ENCODE data around the gene PDLIM4. TPM values are rescaled to one million over a fixed set of nuclear protein-coding genes. Genes with fewer than 3 reads are reported as not detected.

PDLIM4 gene
- total and polyA plus RNA-seq, 2 experiments from 2014 or later, result 25.2 to 31.8 TPM

DNA sequence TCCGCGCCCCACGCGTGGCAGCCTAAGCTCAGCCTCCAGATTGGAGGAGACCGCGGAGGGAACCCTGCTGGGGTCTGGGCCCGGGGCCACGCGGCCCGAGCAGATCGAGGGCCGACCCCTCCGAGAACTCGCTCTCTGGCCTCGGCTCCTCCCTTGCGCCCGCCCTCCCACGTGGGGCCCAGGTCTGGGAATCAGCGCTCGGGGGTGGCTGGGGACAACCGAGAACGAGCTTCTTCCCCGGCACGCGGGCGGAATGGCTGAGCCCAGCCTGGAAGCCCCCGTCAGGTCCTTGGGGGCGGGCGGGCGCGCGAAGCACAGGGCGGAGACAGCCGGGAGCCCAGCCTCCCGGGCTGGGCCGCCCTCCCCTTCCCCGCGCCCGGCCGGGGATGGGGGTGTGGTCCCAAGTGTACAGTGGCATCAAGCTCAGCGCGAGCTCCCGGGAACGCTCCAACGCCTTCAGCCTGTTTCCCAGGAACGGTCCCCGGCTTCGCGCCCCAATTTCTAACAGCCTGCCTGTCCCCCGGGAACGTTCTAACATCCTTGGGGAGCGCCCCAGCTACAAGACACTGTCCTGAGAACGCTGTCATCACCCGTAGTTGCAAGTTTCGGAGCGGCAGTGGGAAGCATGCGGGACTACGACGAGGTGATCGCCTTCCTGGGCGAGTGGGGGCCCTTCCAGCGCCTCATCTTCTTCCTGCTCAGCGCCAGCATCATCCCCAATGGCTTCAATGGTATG is 36.7 kb downstream of the PDLIM4 start, which contains the start of gene SLC22A4:
Gene SLC22A4, plus strand, starts transcription at position 403 of the 736 bp plus-strand sequence. Its CDS starts 223 bp downstream, at position 626.
- H3K9me2 ChIP-seq (ENCODE audit: insufficient read depth), result no peaks in the 10 kb centered on the region
- H3K79me2 ChIP-seq (replicated peaks; ENCODE audit: insufficient read depth), result no peaks in the 10 kb centered on the region
- Mint-ChIP-seq H3K4me1 (peaks cover 7% of the 10 kb centered on the region; the same call in 2 of the 3 replicates), H3K27ac (peak within 1 kb of the TSS; percentile 97), H3K4me3 (peak within 1 kb of the TSS; percentile 90), H3K27me3 (ENCODE audit: insufficient read depth, low read depth, poor library complexity) (peaks cover 19% of the 10 kb centered on the region), H3K9me3 (no peaks in the 10 kb centered on the region), H3K36me3 (ENCODE audit: low read depth) (no peaks in the 10 kb centered on the region)
- H3K4me1 ChIP-seq (ENCODE audit: insufficient read depth), result peaks cover 14% of the 10 kb centered on the region
- H3F3A ChIP-seq (replicated peaks; ENCODE audit: low read depth), result peaks cover 3% of the 10 kb centered on the region; the same call in 1 of the 2 replicates
- DNase-seq (ENCODE audit: low spot score) (peak; percentile 89), ATAC-seq (peak; percentile 77)
- peak within 1 kb of the TSS; percentile 95 for H3K4me2 ChIP-seq
- H3K27ac ChIP-seq (ENCODE audit: low read depth), result peak within 1 kb of the TSS; percentile 86
- TF ChIP-seq POLR2AphosphoS5 (IDR thresholded peaks at IDR 0.05; ENCODE audit: low read depth), result peak; percentile 51; the same call in 1 of the 2 replicates
- TF ChIP-seq NANOG (IDR thresholded peaks at IDR 0.05; ENCODE audit: borderline replicate concordance), result no peak
- H4K20me1 ChIP-seq (replicated peaks; ENCODE audit: insufficient read depth), result no peaks in the 10 kb centered on the region
- H3K4me3 ChIP-seq, result peak within 1 kb of the TSS; percentile 90
- no peaks in the 10 kb centered on the region for H3K36me3 ChIP-seq (ENCODE audit: insufficient read depth)
- peak within 1 kb of the TSS; percentile 99 for H2AFZ ChIP-seq
- H3K27me3 ChIP-seq (ENCODE audit: insufficient read depth), result peaks cover 24% of the 10 kb centered on the region

DNA sequence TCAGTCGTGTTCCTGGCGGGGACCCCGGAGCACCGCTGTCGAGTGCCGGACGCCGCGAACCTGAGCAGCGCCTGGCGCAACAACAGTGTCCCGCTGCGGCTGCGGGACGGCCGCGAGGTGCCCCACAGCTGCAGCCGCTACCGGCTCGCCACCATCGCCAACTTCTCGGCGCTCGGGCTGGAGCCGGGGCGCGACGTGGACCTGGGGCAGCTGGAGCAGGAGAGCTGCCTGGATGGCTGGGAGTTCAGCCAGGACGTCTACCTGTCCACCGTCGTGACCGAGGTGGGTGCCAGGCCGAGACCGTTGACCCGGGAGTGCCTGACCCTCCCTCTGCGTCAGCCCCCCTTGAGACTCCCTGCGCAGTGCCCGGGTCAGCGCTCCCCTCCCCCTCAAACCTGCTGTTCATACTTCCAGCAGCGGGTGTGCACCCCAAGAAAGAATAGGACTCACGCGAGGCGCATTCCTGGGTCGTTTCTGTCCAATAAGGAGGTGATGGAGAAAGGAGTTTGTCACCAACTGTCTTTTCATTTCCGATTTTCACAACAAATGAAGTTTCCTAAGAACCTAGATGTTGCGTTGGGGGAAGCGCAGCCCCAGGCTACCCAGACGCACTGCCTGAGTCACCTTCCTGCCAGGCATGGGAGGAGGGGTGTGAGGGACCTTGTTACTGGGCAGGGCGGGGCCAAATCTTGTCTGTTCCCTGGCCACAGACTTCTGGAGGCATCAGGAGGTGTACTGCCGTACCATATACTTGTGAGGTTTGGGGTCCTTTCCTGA is 37.4 kb downstream of the PDLIM4 start:
- peak overlapping the region; percentile 90 for H3K4me3 ChIP-seq
- ATAC-seq, result peak; percentile 29
- no peaks in the 10 kb centered on the region for H3K9me2 ChIP-seq (ENCODE audit: insufficient read depth)
- Mint-ChIP-seq H3K36me3 (ENCODE audit: low read depth) (no peaks in the 10 kb centered on the region), H3K9me3 (no peaks in the 10 kb centered on the region), H3K27me3 (ENCODE audit: insufficient read depth, low read depth, poor library complexity) (peaks cover 19% of the 10 kb centered on the region), H3K4me1 (peaks cover 7% of the 10 kb centered on the region; the same call in 2 of the 3 replicates), H3K27ac (no peak overlapping the region), H3K4me3 (peak overlapping the region; percentile 90)
- H3K27ac ChIP-seq (ENCODE audit: low read depth), result no peak overlapping the region
- peaks cover 24% of the 10 kb centered on the region for H3K27me3 ChIP-seq (ENCODE audit: insufficient read depth)
- peaks cover 3% of the 10 kb centered on the region; the same call in 1 of the 2 replicates for H3F3A ChIP-seq (replicated peaks; ENCODE audit: low read depth)
- no peaks in the 10 kb centered on the region for H3K79me2 ChIP-seq (replicated peaks; ENCODE audit: insufficient read depth)
- H2AFZ ChIP-seq, result peak overlapping the region; percentile 99
- H3K36me3 ChIP-seq (ENCODE audit: insufficient read depth), result no peaks in the 10 kb centered on the region
- TF ChIP-seq, protein P1, sequence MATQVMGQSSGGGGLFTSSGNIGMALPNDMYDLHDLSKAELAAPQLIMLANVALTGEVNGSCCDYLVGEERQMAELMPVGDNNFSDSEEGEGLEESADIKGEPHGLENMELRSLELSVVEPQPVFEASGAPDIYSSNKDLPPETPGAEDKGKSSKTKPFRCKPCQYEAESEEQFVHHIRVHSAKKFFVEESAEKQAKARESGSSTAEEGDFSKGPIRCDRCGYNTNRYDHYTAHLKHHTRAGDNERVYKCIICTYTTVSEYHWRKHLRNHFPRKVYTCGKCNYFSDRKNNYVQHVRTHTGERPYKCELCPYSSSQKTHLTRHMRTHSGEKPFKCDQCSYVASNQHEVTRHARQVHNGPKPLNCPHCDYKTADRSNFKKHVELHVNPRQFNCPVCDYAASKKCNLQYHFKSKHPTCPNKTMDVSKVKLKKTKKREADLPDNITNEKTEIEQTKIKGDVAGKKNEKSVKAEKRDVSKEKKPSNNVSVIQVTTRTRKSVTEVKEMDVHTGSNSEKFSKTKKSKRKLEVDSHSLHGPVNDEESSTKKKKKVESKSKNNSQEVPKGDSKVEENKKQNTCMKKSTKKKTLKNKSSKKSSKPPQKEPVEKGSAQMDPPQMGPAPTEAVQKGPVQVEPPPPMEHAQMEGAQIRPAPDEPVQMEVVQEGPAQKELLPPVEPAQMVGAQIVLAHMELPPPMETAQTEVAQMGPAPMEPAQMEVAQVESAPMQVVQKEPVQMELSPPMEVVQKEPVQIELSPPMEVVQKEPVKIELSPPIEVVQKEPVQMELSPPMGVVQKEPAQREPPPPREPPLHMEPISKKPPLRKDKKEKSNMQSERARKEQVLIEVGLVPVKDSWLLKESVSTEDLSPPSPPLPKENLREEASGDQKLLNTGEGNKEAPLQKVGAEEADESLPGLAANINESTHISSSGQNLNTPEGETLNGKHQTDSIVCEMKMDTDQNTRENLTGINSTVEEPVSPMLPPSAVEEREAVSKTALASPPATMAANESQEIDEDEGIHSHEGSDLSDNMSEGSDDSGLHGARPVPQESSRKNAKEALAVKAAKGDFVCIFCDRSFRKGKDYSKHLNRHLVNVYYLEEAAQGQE (IDR thresholded peaks at IDR 0.05; ENCODE audit: unreplicated experiment), result no peak
- TF ChIP-seq EZH2 (IDR thresholded peaks at IDR 0.05; ENCODE audit: low read depth, unreplicated experiment) (no peak), ZNF114 (CRISPR knock-in tag; IDR thresholded peaks at IDR 0.05) (no peak), EZH2phosphoT487 (IDR thresholded peaks at IDR 0.05; ENCODE audit: unreplicated experiment) (no peak), JUNB (IDR thresholded peaks at IDR 0.05; ENCODE audit: unreplicated experiment) (no peak), CREB1 (CRISPR knock-in tag; IDR thresholded peaks at IDR 0.05; ENCODE audit: low read depth) (no peak), POLR2AphosphoS5 (IDR thresholded peaks at IDR 0.05; ENCODE audit: low read depth) (no peak), NANOG (IDR thresholded peaks at IDR 0.05; ENCODE audit: borderline replicate concordance) (no peak)
- TF ChIP-seq, protein P2, sequence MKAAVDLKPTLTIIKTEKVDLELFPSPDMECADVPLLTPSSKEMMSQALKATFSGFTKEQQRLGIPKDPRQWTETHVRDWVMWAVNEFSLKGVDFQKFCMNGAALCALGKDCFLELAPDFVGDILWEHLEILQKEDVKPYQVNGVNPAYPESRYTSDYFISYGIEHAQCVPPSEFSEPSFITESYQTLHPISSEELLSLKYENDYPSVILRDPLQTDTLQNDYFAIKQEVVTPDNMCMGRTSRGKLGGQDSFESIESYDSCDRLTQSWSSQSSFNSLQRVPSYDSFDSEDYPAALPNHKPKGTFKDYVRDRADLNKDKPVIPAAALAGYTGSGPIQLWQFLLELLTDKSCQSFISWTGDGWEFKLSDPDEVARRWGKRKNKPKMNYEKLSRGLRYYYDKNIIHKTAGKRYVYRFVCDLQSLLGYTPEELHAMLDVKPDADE (IDR thresholded peaks at IDR 0.05), result no peak
- no peaks in the 10 kb centered on the region for H4K20me1 ChIP-seq (replicated peaks; ENCODE audit: insufficient read depth)
- DNase-seq (ENCODE audit: low spot score), result peak; percentile 70
- peak overlapping the region; percentile 95 for H3K4me2 ChIP-seq
- peaks cover 14% of the 10 kb centered on the region for H3K4me1 ChIP-seq (ENCODE audit: insufficient read depth)

Data from GM23338 (cell line).